Activated naive CD4-positive, alpha-beta T cell treated with anti-CD3 and anti-CD28 coated beads, Interleukin-2, amount 10 ng/mL, durations not matched to agents 5 hours and 36 hours (primary cell): ENCODE results near the gene BBOX1. TPM values are rescaled to one million over a fixed set of nuclear protein-coding genes. Genes with fewer than 3 reads are reported as not detected.

Experiments used
- total RNA-seq, 2 experiments: library from RNA; stranded (reverse); gene quantifications; one replicate each; pipeline ENCODE4 v1.2.3, GENCODE V29; 2021

BBOX1 gene, protein sequence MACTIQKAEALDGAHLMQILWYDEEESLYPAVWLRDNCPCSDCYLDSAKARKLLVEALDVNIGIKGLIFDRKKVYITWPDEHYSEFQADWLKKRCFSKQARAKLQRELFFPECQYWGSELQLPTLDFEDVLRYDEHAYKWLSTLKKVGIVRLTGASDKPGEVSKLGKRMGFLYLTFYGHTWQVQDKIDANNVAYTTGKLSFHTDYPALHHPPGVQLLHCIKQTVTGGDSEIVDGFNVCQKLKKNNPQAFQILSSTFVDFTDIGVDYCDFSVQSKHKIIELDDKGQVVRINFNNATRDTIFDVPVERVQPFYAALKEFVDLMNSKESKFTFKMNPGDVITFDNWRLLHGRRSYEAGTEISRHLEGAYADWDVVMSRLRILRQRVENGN
- not detected for total RNA-seq

DNA sequence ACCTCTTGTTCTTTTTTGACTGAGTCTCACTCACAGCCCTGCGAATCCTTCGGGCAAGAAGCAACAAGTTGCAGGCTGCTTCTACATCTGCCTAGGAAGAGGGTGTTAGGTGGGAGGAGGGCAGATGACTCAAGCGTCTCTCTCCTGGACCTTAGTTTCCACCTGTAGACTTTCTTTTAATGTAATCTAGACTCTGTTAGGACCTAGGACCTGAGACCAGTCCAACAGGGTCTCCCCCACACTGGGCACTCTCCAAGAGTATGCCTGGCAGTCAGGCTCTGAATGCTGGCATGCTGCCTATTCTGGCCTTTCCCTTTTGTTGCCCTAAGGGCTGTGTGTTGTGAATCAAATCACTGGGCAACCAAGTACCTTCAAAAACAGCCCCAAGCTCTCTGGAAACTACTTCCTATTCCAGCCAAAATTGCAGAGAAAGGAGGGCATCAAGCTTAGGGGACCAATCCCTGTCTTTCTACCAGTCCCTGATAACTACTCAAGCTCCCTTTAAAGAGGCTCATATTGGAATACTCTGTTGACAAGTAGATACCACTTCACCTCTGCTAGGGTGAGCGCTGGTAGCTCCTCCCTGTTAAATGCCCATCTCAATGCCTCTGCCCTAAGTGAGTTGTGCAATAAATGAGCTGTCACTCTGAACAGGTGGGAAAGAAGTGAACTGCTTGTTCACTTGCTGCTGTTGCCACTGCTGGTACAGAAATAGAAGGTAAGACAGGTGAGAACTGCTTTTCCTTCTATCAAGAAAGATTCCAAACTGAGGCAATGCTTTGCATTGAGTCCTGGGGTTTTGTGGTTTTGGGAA, at the start of gene BBOX1:
BBOX1 (plus strand) TSS at position 514 of the 814 bp plus-strand sequence. CDS start 14,616 bp downstream, outside the sequence.

DNA sequence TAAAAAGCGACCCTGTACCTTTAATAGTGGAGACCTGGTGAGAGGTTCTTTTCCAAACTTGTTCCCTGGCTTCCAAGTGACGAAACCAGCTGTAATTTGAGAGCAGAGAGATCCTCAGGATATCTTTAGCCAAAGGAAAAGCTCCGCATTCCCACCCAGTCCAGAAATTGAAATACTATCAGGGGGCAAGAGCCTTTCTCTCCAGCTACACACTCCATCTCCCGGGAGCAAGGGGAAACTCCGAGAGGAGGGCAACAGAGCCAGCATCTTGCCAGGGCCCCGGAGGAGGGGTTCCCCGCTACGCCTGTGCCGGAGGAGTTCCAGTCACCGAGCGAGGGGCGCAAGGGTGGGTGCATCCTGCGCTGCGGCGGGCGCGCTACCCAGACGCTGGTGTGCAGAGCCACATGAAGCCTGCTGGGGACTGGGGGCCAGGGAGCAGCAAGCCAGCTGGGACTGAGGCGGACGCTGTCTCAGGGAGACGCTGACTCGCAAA, 46.6 kb upstream of the BBOX1 start, which contains the start of gene FIBIN:
FIBIN (plus strand) TSS at position 148 of the 493 bp plus-strand sequence. CDS start 415 bp downstream, outside the sequence.

Other genes starting within 250 kb of the BBOX1 start
- not detected for gene FIBIN, start 46.7 kb upstream of the BBOX1 start, total RNA-seq